ENCODE measurements around the gene ETV3.
A peak's percentile ranks its signal among the peaks of the same experiment; 100 is the strongest.

The ETV3 gene

DNA sequence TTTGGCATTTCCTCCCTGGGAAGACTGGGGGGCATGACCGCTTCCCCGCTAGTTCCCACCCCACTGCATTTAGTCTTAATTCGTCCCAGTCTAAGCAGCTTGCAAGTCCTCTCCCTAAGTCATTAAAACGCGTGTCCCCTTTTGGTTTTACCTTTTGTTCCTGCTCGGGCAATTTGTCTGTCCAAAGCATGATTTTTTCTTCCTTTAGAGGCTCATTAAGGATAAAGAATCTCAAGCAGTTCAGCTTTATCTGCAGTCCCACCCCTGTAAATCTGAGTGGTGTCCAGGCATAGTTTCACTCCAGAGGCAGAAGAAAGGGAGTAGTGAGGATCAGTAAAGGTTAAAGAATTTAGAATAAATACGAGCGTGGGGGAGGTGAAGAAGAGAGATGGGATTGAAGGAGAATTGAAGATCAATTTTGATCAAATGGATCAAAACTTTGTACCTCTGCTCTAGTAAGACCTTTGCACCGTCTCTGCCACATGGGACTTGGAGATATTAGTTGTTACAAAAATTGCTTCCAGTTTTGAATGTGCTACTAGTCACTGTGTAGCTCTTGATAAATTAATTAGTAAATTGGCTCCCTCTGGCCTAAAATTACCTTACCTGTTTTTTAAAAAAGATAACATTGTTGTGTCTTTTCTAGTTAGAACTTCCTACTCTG is 989 bp upstream of the ETV3 start:
- DNase-seq (ENCODE audit: low spot score), result no peak

DNA sequence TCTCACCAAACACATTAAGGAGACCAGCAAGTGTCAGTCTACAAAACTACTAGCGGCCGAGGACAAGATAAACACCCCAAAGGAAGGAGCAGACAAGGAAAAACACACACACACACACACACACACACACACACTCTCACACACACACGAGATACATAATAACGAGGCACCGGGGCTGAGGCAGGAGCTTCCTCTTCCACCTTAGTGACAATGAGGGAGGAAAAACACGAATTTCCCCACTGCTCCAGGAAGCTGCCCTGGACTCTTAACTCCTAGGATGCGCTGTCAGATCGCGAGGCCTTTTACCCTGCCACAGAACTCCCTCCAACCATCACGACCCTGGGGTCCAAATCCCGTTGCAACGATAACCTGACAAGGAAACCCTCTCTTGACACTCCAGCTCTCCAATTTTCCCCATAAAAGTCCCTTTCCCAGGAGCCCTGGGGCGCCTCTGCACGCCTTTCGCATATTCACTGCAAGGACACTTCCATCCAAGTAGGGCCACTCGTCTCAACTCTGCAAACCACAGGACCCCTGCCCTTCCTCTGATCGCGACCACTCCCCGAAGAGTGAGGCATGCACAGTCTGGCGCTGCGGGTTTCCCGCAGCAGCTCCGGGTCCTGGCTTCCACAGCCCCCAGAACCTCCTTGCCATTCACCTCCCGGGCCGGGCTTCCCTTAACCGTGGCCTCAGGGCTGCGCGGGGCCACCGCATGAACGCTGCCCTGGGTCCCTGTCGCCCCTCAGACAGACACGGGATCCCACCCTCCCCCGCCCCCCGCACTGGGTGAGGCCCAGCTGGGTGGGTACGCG is 581 bp downstream of the ETV3 start:
- DNase-seq (ENCODE audit: low spot score), result no peak

DNA sequence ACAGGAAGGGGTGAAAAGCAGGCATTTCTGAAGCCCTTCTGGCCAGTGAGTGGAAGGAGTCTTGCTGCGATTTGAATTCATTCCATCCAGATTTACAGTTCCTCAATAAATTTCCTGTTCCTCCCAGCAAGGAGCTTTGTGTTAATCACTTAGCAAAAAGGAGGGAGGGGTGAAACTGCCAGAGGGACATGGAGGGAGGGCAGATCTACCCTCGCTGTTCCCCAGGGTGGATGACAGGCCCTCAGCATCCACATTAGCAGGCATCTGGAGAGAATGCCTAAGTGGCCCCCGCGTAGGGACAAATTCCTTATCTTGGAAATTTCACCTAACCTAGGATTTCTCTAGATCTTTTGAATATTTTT is 1.2 kb downstream of the ETV3 start:
- peak; percentile 60 for DNase-seq (ENCODE audit: low spot score)

DNA sequence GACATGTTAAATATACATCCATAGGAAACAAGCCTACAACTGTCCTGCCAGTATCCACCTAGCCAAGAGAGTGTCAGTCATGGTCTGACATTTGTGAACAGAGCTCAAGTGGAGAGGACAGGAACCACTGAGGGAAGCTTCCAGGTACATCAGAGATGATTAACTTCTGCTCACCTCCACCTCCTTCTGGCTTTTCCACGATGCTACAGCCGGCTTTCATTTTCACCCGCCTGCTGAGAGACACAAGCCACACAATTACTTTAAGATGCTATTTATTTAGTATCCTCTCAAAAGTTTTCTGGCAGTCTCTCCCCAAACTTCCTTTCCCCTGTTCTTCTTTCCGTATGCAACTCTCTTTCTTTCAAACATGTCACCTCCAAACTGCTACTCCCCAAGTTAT is 2.1 kb downstream of the ETV3 start:
- DNase-seq (ENCODE audit: low spot score), result no peak

DNA sequence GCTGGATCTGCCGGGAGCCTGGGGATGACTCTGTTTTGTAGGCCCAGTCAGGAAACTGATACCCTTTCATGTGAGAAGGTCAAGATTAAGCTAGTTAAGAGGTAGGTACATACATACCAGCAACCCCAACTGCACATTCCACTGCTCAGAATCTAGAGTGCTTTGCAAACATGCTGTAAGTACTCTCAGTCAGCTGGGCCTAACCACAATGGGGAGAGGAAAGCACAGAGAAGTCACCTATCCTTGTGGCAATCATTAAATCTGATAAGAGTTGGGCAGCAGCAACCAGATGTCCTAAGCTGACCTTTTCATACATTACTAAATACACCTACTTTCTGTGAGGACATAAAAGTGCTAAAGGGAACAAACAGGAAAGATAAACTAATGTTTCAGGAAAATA is 2.5 kb downstream of the ETV3 start:
- DNase-seq (ENCODE audit: low spot score), result no peak

DNA sequence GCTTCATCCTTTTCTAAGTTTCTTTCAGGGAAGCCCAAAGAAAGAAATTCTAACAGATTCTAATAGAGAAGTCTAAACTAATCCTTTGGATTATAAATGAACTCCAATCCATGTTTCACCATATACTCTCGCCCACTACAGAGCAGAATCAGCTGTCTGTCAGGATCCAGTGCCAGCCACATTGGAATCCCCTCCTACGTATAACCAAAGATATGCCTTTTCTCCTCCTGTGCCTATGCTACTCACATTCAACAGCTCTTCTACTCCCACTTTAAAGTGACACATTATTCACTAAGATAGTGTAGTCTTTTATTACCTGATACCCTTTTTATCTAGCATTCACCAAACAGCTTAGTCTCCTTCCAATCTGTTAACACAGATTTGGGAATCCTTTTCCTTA is 3.1 kb downstream of the ETV3 start:
- no peak for DNase-seq (ENCODE audit: low spot score)

DNA sequence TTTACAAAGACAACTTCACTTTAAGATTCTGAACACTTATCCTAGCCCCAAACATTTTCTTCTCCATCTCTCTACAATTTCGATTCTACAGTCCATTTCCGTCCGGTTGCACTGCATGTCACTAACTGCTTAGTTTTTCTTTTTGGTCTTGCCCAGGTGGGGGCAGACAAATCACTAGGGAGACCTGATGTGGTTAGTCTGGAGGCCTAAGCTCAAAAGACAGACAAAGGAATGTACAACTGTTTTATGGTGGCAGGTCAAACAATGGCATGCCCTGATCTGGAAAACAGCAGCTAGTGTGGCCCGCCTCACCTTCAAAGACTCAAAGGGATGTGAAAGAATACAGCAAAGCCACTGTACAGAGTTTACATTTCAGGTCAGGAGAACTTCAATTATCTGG is 3.8 kb downstream of the ETV3 start:
- DNase-seq (ENCODE audit: low spot score), result no peak

DNA sequence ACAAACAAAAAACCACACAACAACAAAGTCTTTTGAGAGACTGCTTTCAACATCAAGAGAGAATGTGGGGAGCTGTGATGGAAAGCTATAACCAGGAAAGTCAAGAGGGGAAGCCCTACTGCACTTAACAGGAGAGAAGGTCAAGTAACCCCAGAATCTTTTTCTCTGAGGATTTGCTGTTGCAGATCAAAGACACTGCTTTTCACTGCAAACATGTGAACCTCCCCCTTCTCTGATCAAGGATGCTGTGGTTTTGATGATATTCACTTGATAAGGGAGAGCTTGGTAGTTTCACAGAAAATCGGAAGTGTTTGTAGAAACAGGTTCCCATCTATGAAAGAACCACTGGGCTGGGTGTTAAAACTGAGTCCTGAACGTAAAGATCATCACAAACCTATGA is 4.8 kb downstream of the ETV3 start:
- DNase-seq (ENCODE audit: low spot score), result no peak

DNA sequence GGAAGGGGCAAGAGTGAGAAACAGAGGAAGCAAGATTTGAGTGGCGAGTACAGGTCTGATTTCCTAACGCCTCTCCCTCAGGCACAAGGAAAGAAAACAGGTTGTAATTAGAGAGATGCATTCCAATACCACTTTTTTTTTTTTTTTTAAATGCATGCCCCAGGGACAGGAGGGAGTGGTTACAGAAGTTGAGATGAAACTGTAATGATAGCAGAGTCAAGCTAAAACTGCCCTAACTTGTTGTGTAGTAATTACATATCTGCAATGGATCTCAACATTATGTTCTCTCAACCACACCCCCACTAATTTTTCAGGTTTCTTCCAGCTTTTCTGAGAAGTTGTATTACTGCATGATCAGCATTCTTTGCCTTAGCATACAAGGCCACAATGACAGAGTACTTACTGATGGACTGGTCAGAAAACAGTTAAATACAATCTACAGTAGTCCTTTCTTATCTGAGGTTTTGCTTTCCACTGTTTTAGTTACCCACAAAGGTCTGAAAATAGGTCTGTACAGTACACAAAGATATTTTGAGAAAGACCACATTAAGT is 5.5 kb downstream of the ETV3 start:
- no peak for DNase-seq (ENCODE audit: low spot score)

DNA sequence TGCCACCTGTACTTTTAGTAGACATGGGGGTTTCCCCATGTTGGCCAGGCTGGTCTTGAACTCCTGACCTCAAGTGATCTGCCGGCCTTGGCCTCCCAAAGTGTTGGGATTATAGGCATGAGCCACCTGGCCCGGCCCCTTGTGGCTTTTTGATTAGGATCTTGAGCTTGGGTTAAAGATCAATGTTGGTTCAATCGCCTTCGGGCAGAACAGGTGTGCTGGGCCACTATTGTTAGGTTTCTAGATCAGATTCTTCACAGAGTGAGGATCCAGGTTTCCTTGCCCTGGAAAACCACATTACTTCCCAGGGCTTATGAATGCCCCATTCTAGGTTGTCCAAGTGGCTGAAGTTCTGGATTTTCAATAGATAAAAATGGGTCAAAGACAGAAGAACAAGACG is 6.1 kb downstream of the ETV3 start:
- DNase-seq (ENCODE audit: low spot score), result no peak

DNA sequence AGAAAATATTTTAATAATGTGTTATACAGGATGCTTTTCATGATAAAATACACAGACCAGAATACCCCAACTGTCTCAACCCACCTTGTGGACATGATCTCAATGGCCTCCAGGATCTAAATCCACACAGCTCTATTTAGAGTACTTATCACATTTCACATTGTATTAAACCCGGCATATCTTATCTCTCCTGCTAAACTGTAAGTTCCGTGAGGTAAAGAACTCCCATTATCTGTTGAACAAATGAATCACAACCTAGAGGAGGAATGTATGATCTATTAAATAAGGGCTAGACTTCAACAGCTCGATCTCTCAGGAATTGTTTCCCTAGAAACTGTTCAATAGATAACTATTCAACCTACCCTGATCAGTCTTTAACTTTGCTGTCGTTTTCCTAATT is 6.9 kb downstream of the ETV3 start:
- DNase-seq (ENCODE audit: low spot score), result no peak

DNA sequence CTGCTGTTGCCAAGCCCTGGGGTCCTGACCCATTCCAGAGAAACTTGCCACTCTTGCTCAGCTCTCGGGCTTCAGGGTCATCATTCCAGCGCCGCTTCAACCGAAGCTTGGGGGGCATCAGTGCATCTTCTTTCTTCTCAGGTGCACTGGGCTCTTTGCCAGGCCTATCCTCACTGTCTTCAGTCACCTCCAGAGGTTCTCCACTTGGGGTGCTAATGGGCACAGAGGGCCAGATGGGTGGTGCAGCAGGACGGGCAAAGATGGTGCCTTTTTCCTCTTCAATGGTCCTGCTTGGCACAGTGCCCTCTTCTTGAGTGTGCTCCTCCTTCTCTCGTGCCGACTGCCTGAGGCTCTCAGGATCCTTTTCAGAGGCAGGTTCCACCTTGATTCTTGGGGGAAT is 13.3 kb downstream of the ETV3 start:
- DNase-seq (ENCODE audit: low spot score), result no peak

DNA sequence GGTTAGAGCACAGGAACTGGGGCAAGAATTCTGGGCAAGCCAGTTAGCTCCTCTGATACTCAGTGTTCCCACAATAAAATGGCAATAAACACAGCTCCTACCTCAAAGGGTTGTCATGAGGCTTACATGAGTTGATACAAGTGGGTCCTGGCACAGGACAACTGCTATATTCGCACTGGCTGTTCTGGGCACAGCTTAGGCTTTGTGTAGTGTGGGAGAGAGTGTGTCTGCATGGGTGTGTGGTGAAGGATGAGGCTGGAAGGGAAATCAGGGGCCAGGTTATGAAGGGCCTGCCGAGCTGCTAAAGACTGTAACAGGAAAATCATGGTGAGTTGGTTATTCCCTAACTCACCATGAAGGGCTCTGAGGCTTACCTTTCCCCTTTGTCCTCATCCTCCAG is 18.7 kb downstream of the ETV3 start:
- no peak for DNase-seq (ENCODE audit: low spot score)

DNA sequence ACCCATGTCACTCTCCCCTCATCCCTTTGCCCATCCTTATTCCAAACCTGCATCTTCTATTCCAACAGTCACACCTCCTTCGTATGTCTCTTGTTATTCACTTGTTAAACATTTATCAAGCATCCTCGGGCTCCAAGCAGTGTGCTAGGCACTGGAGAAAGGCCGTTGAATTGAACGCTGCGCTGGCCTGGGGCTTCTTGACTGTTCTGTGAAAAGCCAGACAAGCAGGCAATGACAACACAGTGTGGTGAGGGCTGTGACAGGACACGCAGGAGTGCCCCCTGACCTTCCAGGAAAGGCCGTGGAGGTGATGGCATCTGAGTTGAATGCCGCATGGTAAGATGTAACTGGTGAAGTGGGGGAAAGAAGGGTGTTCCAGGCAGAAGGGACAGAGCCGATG is 19.2 kb downstream of the ETV3 start:
- no peak for DNase-seq (ENCODE audit: low spot score)

DNA sequence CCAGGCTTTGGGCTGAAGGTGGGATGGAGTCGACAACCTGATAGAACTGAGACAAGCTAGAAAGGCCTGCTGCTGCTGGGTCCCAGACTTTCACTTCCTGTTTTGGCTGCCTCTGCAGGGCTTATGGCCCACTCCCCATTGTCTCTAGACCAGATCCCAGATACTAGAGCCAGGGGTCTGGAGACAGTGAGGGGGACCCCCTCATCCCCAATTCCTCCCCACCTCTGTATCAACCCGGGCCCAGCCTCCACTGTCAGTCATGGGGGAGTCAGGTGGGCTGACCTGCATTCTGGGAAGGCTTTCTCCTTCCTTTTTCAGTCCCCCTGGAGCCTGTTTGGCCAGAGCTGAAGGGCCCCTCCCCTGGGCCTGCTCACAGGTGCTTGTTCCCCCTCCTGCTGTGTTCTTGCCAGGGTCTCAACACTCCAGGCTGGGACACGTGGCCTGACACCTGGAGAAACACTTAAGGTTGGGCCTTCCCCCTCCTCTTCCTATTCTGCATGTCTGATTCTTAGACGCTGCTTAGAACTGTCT is 20.6 kb downstream of the ETV3 start:
- DNase-seq (ENCODE audit: low spot score), result no peak

DNA sequence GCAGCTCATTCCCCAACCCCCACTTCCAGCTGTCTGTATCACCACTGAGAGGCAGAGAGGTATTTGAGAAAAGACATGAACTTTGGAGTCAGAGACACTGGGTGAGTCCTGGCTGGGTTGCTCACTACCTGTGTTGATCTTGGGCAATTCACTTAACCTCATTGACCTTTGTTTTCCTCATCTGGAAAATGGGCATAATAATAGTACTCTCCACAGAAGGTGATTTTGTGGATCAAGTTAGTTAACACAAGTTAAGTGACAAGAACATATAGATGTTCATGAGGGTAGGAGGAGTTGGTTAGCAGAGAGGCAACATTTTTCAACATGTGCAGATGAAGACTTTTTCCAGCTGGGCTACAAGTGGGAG is 21.5 kb downstream of the ETV3 start:
- no peak for DNase-seq (ENCODE audit: low spot score)

DNA sequence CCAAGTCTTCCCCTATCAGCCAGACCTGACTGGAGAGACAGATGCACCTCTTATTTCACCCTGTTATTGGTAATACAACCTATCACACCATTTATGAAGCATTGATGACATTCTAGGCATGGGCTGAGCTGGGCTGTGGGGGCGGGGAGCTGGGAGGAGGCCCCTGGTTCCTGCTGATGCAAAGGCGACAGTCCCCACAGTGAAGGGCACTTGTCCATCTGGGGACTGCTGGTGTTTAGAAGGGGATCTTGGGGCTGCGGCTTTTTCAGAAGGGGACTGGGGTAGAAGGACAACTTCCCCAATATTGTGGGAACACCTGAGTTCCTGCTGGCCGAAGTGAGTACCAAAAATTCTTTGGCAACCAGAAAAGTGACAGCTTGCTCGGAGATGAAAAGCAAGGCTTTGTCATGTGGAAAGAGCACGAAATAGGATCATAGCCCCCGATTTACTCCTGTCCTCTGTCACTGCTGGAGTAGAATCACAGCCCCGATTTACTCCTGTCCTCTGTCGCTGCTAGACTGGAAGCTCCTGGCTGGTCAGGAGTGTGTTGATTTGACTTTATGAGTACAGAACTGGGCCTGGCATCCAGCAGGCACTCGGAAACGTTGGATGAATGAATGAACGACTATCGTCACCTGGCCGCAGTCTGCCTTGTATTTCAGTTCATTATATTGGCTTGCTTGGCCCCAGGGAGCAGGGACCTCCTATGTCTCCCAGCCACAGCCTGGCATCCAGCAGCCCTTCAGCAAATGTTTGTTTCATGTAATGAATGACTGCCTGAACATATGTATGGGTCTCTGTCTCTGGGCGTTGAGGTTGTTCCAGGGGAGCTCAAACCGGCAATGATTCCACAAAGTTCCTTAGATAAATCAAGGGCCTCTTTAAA is 22.1 kb downstream of the ETV3 start:
- DNase-seq (ENCODE audit: low spot score), result no peak

DNA sequence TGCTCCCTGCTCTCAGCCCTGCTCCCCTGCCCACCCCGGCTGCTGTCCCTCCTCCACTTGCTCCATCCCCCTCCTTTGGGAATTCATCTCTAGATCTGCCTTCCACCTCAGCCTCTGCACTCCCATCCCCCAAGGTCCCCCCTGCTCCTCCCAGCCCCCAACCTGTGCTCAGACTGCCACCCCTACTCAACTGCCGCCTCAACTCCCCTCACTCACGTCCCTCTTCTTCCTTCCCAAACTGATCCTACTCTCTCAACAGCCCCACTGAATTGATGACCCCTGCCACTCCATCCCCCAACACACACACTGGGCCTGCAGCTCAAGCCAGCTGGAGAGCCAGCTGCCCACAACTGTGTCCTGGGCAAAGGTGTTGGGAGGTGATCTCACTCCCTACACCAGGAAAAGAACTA is 22.8 kb downstream of the ETV3 start:
- no peak for DNase-seq (ENCODE audit: low spot score)

DNA sequence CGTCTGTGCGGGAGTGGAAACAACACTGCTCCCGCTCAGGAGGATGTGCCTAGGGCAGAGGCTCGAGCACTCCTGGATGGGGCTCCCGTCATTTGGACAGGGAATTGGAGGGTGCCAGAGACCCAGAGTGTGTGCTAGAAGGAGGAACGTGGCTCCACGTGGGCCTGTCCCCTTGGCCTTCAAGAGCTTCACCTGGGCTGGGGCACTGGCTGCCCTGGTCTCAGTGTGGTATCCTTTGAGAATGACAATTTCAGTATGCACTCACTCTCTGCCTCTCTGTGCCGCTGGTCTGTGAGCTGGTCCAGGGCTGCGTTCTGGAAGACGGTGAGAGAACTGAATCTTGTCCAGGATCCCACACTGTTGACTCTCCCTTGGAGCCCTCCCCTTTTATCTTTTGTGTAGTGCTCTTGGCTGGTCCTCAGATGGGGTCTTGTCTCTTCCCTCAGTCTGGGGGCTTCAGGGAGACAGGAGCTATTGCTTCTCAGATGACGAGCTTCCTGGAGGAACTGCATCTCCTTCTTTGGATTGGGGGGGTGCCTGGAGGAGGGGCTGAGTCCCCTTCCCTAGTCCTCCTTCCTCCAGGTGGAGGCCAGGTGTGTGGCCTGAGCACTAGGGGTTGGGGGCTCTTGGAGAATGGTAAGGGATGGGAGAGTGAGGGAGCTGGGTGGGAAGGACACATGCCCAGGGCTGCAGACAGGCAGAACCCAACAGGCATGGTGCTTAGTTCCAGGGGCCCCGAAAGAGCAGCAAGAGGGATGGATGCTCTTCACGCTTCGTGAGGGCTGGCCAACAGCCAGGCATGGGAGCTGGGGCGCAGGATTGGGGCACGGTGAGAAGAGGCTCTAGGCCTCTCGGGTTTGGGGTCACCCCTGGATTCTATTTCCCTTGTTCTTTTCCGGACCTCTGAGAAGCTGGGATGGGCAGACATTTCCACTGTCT is 23.7 kb downstream of the ETV3 start:
- no peak for DNase-seq (ENCODE audit: low spot score)

DNA sequence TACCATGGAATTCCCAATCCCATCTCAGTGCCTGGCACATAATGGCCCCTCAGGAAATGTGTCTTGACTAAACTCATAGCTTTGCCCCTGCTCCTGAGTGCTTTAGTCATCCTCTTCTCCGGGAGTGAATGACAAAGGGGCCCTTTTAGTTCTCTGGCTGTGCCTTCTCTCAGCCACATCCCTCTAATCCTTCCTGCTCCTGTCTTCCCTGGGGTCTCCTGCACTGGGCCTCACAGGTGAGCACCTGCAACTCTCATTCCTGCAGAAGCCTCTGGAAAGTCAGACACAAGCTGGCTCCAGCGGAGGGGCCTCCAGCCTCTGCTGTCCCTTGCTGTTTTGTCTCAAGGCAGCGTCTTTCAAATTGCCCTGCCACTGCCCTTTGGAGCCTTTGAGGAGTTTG is 24.6 kb downstream of the ETV3 start:
- DNase-seq (ENCODE audit: low spot score), result no peak

DNA sequence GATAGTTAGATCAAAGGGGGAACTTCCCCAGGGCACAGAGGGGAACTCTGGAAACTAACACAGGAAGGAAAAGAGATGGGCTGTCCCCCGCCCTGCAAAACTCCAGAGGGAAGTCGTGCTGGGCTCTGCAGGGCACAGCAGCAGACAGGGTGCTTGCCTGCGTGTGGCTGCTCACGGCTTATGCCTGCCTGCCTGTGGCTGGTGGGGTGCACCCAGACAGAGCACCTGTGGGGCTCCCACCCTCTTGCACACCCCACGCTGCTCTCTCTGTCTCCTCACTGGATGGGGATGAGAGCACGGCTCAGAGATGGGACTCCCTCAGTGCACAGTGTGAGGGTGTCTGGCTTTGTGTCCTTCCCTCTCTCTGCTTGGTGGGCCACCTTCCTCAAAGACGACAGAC is 25.1 kb downstream of the ETV3 start:
- no peak for DNase-seq (ENCODE audit: low spot score)
